Hepatocyte (in vitro differentiated cells): ENCODE data around the gene YLPM1. TPM values are rescaled to one million over a fixed set of nuclear protein-coding genes. Genes with fewer than 3 reads are reported as not detected.
A peak's percentile ranks its signal among the peaks of the same experiment; 100 is the strongest.

Experiments used
- DNase-seq: peaks from one replicate; pipeline ENCODE4 v3.0.0-alpha.2; 2016; ENCODE audit warnings: low spot score
- H2AFZ ChIP-seq: fragments of 200-600 bp; sonication (generic); 2 replicates; pipeline ENCODE4 v1.6.0; 2016; ENCODE audit warnings: antibody characterized with exemption, mild to moderate bottlenecking
- H3K27ac ChIP-seq: fragments of 200-600 bp; sonication (generic); 2 replicates; pipeline ENCODE4 v1.5.1; 2016; ENCODE audit warnings: mild to moderate bottlenecking
- H3K27me3 ChIP-seq: fragments of 200-600 bp; sonication (generic); 2 replicates; pipeline ENCODE4 v1.6.1; 2016
- H3K36me3 ChIP-seq: fragments of 200-600 bp; sonication (generic); replicated peaks from 2 replicates; pipeline ENCODE4 v1.5.1; 2016; ENCODE audit warnings: low read depth; ENCODE audit not compliant: insufficient read depth
- H3K4me1 ChIP-seq: fragments of 200-600 bp; sonication (generic); 2 replicates; pipeline ENCODE4 v1.5.1; 2016; ENCODE audit warnings: mild to moderate bottlenecking, moderate library complexity; ENCODE audit not compliant: insufficient read depth
- H3K4me2 ChIP-seq: fragments of 200-600 bp; sonication (generic); 2 replicates; pipeline ENCODE4 v1.6.0; 2016
- H3K4me3 ChIP-seq: fragments of 200-600 bp; sonication (generic); 2 replicates; pipeline ENCODE4 v1.5.1; 2016; ENCODE audit warnings: mild to moderate bottlenecking
- H3K79me2 ChIP-seq: fragments of 200-600 bp; sonication (generic); 2 replicates; pipeline ENCODE4 v1.6.0; 2017; ENCODE audit warnings: mild to moderate bottlenecking
- H3K9me2 ChIP-seq: fragments of 200-600 bp; sonication (generic); replicated peaks from 2 replicates; pipeline ENCODE4 v1.6.0; 2017; ENCODE audit warnings: mild to moderate bottlenecking; ENCODE audit not compliant: insufficient read depth
- H3K9me3 ChIP-seq: fragments of 200-600 bp; sonication (generic); 2 replicates; pipeline ENCODE4 v1.5.1; 2016; ENCODE audit warnings: low read depth, mild to moderate bottlenecking
- H4K20me1 ChIP-seq: fragments of 200-600 bp; sonication (generic); 2 replicates; pipeline ENCODE4 v1.6.0; 2016; ENCODE audit warnings: mild to moderate bottlenecking; ENCODE audit not compliant: insufficient read depth, poor library complexity, severe bottlenecking
- CTCF ChIP-seq: fragments of 200-600 bp; sonication (generic); IDR thresholded peaks from 2 replicates; pipeline ENCODE4 v1.5.1; 2016; ENCODE audit warnings: antibody characterized with exemption, mild to moderate bottlenecking; ENCODE audit not compliant: poor library complexity
- EZH2 ChIP-seq: fragments of 200-600 bp; sonication (generic); IDR thresholded peaks from 2 replicates; pipeline ENCODE4 v1.6.1; 2016; ENCODE audit warnings: antibody characterized with exemption, mild to moderate bottlenecking, borderline replicate concordance
- EZH2phosphoT487 ChIP-seq: fragments of 200-600 bp; sonication (generic); IDR thresholded peaks from one replicate; pipeline ENCODE4 v1.6.1; 2018; ENCODE audit warnings: antibody characterized with exemption, mild to moderate bottlenecking, low read depth, moderate library complexity; ENCODE audit not compliant: unreplicated experiment, severe bottlenecking
- WGBS: methylation state at CpG from one replicate; pipeline ENCODE4 v1.1.6; 2016; ENCODE audit warnings: low lambda C conversion rate; ENCODE audit errors: missing lambda C conversion rate; 5-methylcytosine and 5-hydroxymethylcytosine counted together
- polyA plus RNA-seq: library from polyadenylated mRNA; unstranded; fragments of >200 nt; fragmentation: Nextera tagmentation; extraction: Ambion mirVana; gene quantifications from 2 replicates; pipeline ENCODE4 v1.2.1, GENCODE V29; 2016
- total RNA-seq: library from RNA; depleted of rRNA; stranded (reverse); fragments of >200 nt; gene quantifications from 2 replicates; pipeline ENCODE4 v1.2.3, GENCODE V29; 2014

YLPM1 gene
- total and polyA plus RNA-seq, 2 experiments from 2014 or later = 20.2 to 44.8 TPM

- H3K36me3 ChIP-seq = no peaks in the 10 kb centered on the region
- peak; percentile 23 for DNase-seq
- TF ChIP-seq CTCF (peak; percentile 44), EZH2phosphoT487 (no peak), EZH2 (no peak)
- no peak overlapping the region for H3K4me3 ChIP-seq
- H4K20me1 ChIP-seq = no peaks in the 10 kb centered on the region
- H3K9me2 ChIP-seq = no peaks in the 10 kb centered on the region
- WGBS = 95% methylated on average over 4 of the region's 4 CpGs
- H3K27ac ChIP-seq = no peak overlapping the region
- no peaks in the 10 kb centered on the region for H3K4me1 ChIP-seq
- H3K79me2 ChIP-seq = peaks cover 8% of the 10 kb centered on the region
- H3K9me3 ChIP-seq = no peaks in the 10 kb centered on the region
- no peaks in the 10 kb centered on the region for H3K27me3 ChIP-seq
- H3K4me2 ChIP-seq = no peak overlapping the region
- no peak overlapping the region for H2AFZ ChIP-seq
Measured at GRCh38 chr14:74804219-74804825, 41.2 kb downstream of the YLPM1 start.

GRCh38 chr14:74807853-74808545, 44.9 kb downstream of the YLPM1 start:
- Histone ChIP-seq H3K4me2 (no peak overlapping the region), H3K4me3 (no peak overlapping the region), H3K79me2 (no peaks in the 10 kb centered on the region), H3K9me2 (no peaks in the 10 kb centered on the region), H4K20me1 (no peaks in the 10 kb centered on the region), H3K36me3 (no peaks in the 10 kb centered on the region), H3K27ac (no peak overlapping the region), H3K4me1 (no peaks in the 10 kb centered on the region), H3K27me3 (no peaks in the 10 kb centered on the region), H3K9me3 (no peaks in the 10 kb centered on the region), H2AFZ (no peak overlapping the region)
- DNase-seq = no peak
- 95% methylated on average over 7 of the region's 7 CpGs for WGBS
- TF ChIP-seq EZH2phosphoT487 (no peak), CTCF (no peak), EZH2 (no peak)

GRCh38 chr14:74816124-74816523, 53.0 kb downstream of the YLPM1 start:
- H2AFZ ChIP-seq = no peak overlapping the region
- no peak overlapping the region for H3K4me3 ChIP-seq
- H3K4me2 ChIP-seq = no peak overlapping the region
- H3K79me2 ChIP-seq = peaks cover 13% of the 10 kb centered on the region
- H4K20me1 ChIP-seq = no peaks in the 10 kb centered on the region
- no peaks in the 10 kb centered on the region for H3K9me2 ChIP-seq
- DNase-seq = no peak
- H3K36me3 ChIP-seq = no peaks in the 10 kb centered on the region
- no peaks in the 10 kb centered on the region for H3K9me3 ChIP-seq
- no peak overlapping the region for H3K27ac ChIP-seq
- H3K27me3 ChIP-seq = no peaks in the 10 kb centered on the region
- 89% methylated on average over 1 of the region's 1 CpG for WGBS
- no peak for TF ChIP-seq CTCF
- no peak for TF ChIP-seq EZH2
- no peak for TF ChIP-seq EZH2phosphoT487
- H3K4me1 ChIP-seq = peaks cover 4% of the 10 kb centered on the region
